Endothelial cell of umbilical vein (primary cell): Measurements from ENCODE around the gene CDK5RAP2. TPM values are rescaled to one million over a fixed set of nuclear protein-coding genes. Genes with fewer than 3 reads are reported as not detected.

Source experiments
- BruUV-seq: library from RNA; stranded (reverse); fragments of 400-500 nt; replicated peaks from 2 replicates; lab custom pipeline; 2021; lab: Mats Ljungman, UMichigan
- CTCF ChIA-PET: fragments of 300-600, 350-600 bp; sonication (Branson Sonifier 250); formaldehyde crosslinking; loops from one replicate; lab custom pipeline; 2021; ENCODE audit warnings: antibody characterized with exemption, inconsistent platforms; lab: Charles Lee
- POLR2A ChIA-PET: fragments of 300-600, 350-600 bp; sonication (Branson Sonifier 250); formaldehyde crosslinking; loops from one replicate; lab custom pipeline; 2021; ENCODE audit warnings: antibody characterized with exemption, inconsistent platforms; lab: Charles Lee
- DNase-seq: peaks from one replicate; pipeline ENCODE4 v3.0.0-alpha.2; 2011; ENCODE audit warnings: low read depth, low spot score
- FAIRE-seq: peaks from 2 replicates; lab custom pipeline; 2011; peaks lifted over from hg19 to GRCh38; lab: Jason Lieb, UNC
- H2AFZ ChIP-seq: 2 replicates; pipeline ENCODE4 v1.6.0; 2012; ENCODE audit warnings: low read depth, low read length, control low read depth, inconsistent platforms
- H3K27ac ChIP-seq: 2 replicates; pipeline ENCODE4 v1.5.1; 2011; ENCODE audit warnings: low read depth, mild to moderate bottlenecking, control low read depth, low read length, moderate library complexity; ENCODE audit not compliant: insufficient read depth
- H3K27me3 ChIP-seq, 2 experiments: 2 replicates each; pipeline versions ENCODE4 v1.6.0 to v1.6.1; 2011; ENCODE audit warnings: low read length in 2 of 2, mixed read lengths in 1 of 2; ENCODE audit not compliant: control insufficient read depth in 2 of 2, insufficient read depth in 2 of 2
- H3K36me3 ChIP-seq, 2 experiments: 2 replicates in 1 of 2; 3 replicates in 1 of 2; pipeline ENCODE4 v1.5.1; 2011; ENCODE audit warnings: low read length in 2 of 2, mild to moderate bottlenecking in 1 of 2, moderate library complexity in 1 of 2; ENCODE audit not compliant: control insufficient read depth in 2 of 2, insufficient read depth in 2 of 2; ENCODE audit errors: extremely low read depth in 1 of 2
- H3K4me1 ChIP-seq: 3 replicates; pipeline ENCODE4 v1.5.1; 2011; ENCODE audit warnings: mild to moderate bottlenecking, low read length; ENCODE audit not compliant: control insufficient read depth, insufficient read depth; ENCODE audit errors: extremely low read depth
- H3K4me2 ChIP-seq: 2 replicates; pipeline ENCODE4 v1.6.1; 2011; ENCODE audit warnings: low read length, control low read depth, mixed read lengths; ENCODE audit not compliant: insufficient read depth
- H3K4me3 ChIP-seq, 3 experiments: fragments of 200-600 bp in 1 of 3; sonication (generic), shearing (Covaris generic) in 1 of 3; replicated peaks in 1 of 3; 2 replicates each; pipeline ENCODE4 v1.5.1; 2011 to 2016; ENCODE audit warnings: control low read depth in 3 of 3, low read length in 3 of 3, mild to moderate bottlenecking in 2 of 3, inconsistent platforms in 1 of 3, low read depth in 1 of 3, moderate library complexity in 1 of 3; ENCODE audit not compliant: insufficient read depth in 1 of 3
- H3K79me2 ChIP-seq: 2 replicates; pipeline ENCODE4 v1.6.0; 2012; ENCODE audit warnings: low read length, inconsistent platforms; ENCODE audit not compliant: control insufficient read depth, insufficient read depth
- H3K9ac ChIP-seq: replicated peaks from 2 replicates; pipeline ENCODE3; 2011; ENCODE audit warnings: low read length, control low read depth; ENCODE audit not compliant: insufficient read depth; ENCODE audit errors: extremely low read depth
- H3K9me1 ChIP-seq: replicated peaks from 3 replicates; pipeline ENCODE4 v1.6.0; 2011; ENCODE audit warnings: mild to moderate bottlenecking, low read length; ENCODE audit not compliant: control insufficient read depth, insufficient read depth; ENCODE audit errors: extremely low read depth
- H3K9me3 ChIP-seq: replicated peaks from 2 replicates; pipeline ENCODE4 v1.5.1; 2012; ENCODE audit warnings: low read length, inconsistent platforms; ENCODE audit not compliant: control insufficient read depth, insufficient read depth
- H4K20me1 ChIP-seq: replicated peaks from 2 replicates; pipeline ENCODE3; 2011; ENCODE audit warnings: mild to moderate bottlenecking, low read length; ENCODE audit not compliant: control insufficient read depth, insufficient read depth; ENCODE audit errors: extremely low read depth
- CTCF ChIP-seq, 2 donors: IDR thresholded peaks; 1 replicate in 1 of 2; 2 replicates in 1 of 2; pipeline ENCODE4 v1.5.1; 2011; ENCODE audit warnings: low read length in 2 of 2, mild to moderate bottlenecking in 2 of 2, moderate library complexity in 2 of 2, control low read depth in 1 of 2, inconsistent platforms in 1 of 2, low read depth in 1 of 2; ENCODE audit not compliant: insufficient read depth in 1 of 2; ENCODE audit errors: extremely low read depth in 1 of 2
- EZH2 ChIP-seq: IDR thresholded peaks from 2 replicates; pipeline ENCODE4 v1.6.1; 2012; ENCODE audit warnings: borderline replicate concordance, low read depth, mild to moderate bottlenecking, moderate library complexity, low read length, inconsistent platforms; ENCODE audit not compliant: severe bottlenecking
- FOS ChIP-seq: IDR thresholded peaks from 2 replicates; pipeline ENCODE4 v1.6.1; 2011; ENCODE audit warnings: mild to moderate bottlenecking, low read length, moderate library complexity, borderline replicate concordance; ENCODE audit not compliant: insufficient read depth
- GATA2 ChIP-seq: IDR thresholded peaks from 2 replicates; pipeline ENCODE4 v1.7.0; 2011; ENCODE audit warnings: low read depth, mild to moderate bottlenecking, moderate library complexity, mixed read lengths, low read length; ENCODE audit not compliant: insufficient read length, insufficient read depth
- JUN ChIP-seq: IDR thresholded peaks from 2 replicates; pipeline ENCODE4 v1.6.1; 2011; ENCODE audit warnings: borderline replicate concordance, low read depth; ENCODE audit not compliant: insufficient read length, insufficient read depth
- MAX ChIP-seq: IDR thresholded peaks from 2 replicates; pipeline ENCODE4 v1.6.1; 2011; ENCODE audit not compliant: insufficient read depth, insufficient read length
- MYC ChIP-seq: IDR thresholded peaks from one replicate; pipeline ENCODE4 v1.6.1; 2011; ENCODE audit warnings: mild to moderate bottlenecking, low read depth, low read length
- POLR2A ChIP-seq: IDR thresholded peaks from 2 replicates; pipeline ENCODE4 v1.6.1; 2012; ENCODE audit warnings: low read depth, mild to moderate bottlenecking, control low read depth, low read length
- POLR2AphosphoS5 ChIP-seq: IDR thresholded peaks from 2 replicates; pipeline ENCODE4 v1.6.1; 2012; ENCODE audit warnings: low read depth, mild to moderate bottlenecking, control low read depth, low read length, moderate library complexity; ENCODE audit not compliant: insufficient read depth
- dilution Hi-C: fragments of 300-500 bp; cut with MboI; formaldehyde crosslinking; loops from one replicate; pipeline ENCODE4 v1.15.0; 2019; ENCODE audit warnings: low sequenced_read_pairs; ENCODE audit not compliant: extremely low pct_ligation_motif_present
- intact Hi-C: fragments of 100-400 bp; cut with micrococcal nuclease; formaldehyde crosslinking; loops from one replicate; pipeline ENCODE4 v1.10.0; 2022
- polyA plus RNA-seq, 4 experiments: library from polyadenylated mRNA; depleted of rRNA in 3 of 4; stranded (reverse) in 3 of 4; unstranded in 1 of 4; fragments of >200 nt; gene quantifications; 2 replicates each; pipeline versions ENCODE4 v1.2.1 to v1.2.3, GENCODE V29; 2011 to 2012; ENCODE audit warnings: missing spikeins in 1 of 4
- total RNA-seq: library from RNA; stranded (reverse); gene quantifications from 2 replicates; pipeline ENCODE4 v1.2.3, GENCODE V29; 2021

The CDK5RAP2 gene
- total and polyA plus RNA-seq, 2 donors (not counting 3 experiments of a cell fraction or from before 2014, with no cell fraction given) = 17.5 to 56.7 TPM

- DNase-seq (peak; percentile 10), FAIRE-seq (no peak)
- no peak for TF ChIP-seq MAX
- TF ChIP-seq POLR2A = no peak
- TF ChIP-seq GATA2 = no peak
- no peak for TF ChIP-seq CTCF (IDR thresholded peaks at IDR 0.05; ENCODE audit: extremely low read depth in 1 of 2, insufficient read depth in 1 of 2, low read depth in 1 of 2, low read length in 2 of 2)
- no peak for TF ChIP-seq JUN
- no peak for TF ChIP-seq MYC
- no peak for TF ChIP-seq POLR2AphosphoS5
- no peak for TF ChIP-seq FOS
- TF ChIP-seq EZH2 = no peak
- H3K4me1 ChIP-seq = no peaks in the 10 kb centered on the region
- no peak overlapping the region for H3K4me3 ChIP-seq
- H3K9me3 ChIP-seq = no peaks in the 10 kb centered on the region
- H3K4me2 ChIP-seq = no peak overlapping the region
- H3K27me3 ChIP-seq = no peaks in the 10 kb centered on the region
- no peaks in the 10 kb centered on the region for H3K79me2 ChIP-seq
- no peak overlapping the region for H2AFZ ChIP-seq
- H3K27ac ChIP-seq = no peak overlapping the region
- intact Hi-C loops = no loop called here
- ChIA-PET CTCF (no interaction called here), POLR2A (no interaction called here)
- H3K9me1 ChIP-seq = no peaks in the 10 kb centered on the region
- dilution Hi-C loops = no loop called here
- no peaks in the 10 kb centered on the region for H3K36me3 ChIP-seq
- no TSS peak for BruUV-seq
- no peaks in the 10 kb centered on the region for H4K20me1 ChIP-seq
- H3K9ac ChIP-seq = no peak overlapping the region
These were observed 99.3 kb downstream of the CDK5RAP2 start for GRCh38 chr9:120480707-120481106.
